Omental fat pad (tissue), 4 donors: Measurements from ENCODE around the gene PLAC9. TPM values are rescaled to one million over a fixed set of nuclear protein-coding genes. Genes with fewer than 3 reads are reported as not detected.

Source experiments
- ATAC-seq: fragments of 150-250 bp; one replicate; pipeline ENCODE4 v1.9.1; 2016; ENCODE audit warnings: mild to moderate bottlenecking, moderate library complexity; ENCODE audit not compliant: low FRiP score
- DNase-seq: peaks from one replicate; pipeline ENCODE4 v3.0.0-alpha.2; 2019; ENCODE audit warnings: low spot score
- CTCF ChIP-seq, 3 donors: fragments of 450-650 bp; IDR thresholded peaks; one replicate each; pipeline ENCODE4 v1.5.1; 2016 to 2017; ENCODE audit warnings: antibody characterized with exemption in 3 of 3, mild to moderate bottlenecking in 3 of 3, moderate library complexity in 2 of 3
- total RNA-seq, 4 donors: library from RNA; depleted of rRNA; stranded (reverse); fragments of >200 nt; gene quantifications; one replicate each; pipeline ENCODE4 v1.1.0, GENCODE V29; 2016

The PLAC9 gene
- total RNA-seq, 4 donors from 2014 or later: 18.0 to 116 (median 20.8) TPM

- no peak for TF ChIP-seq CTCF (IDR thresholded peaks at IDR 0.05)
- ATAC-seq (no peak), DNase-seq (no peak)
Measured at GRCh38 chr10:80173466-80173865, 40.9 kb downstream of the PLAC9 start.

- no peak for TF ChIP-seq CTCF (IDR thresholded peaks at IDR 0.05)
- ATAC-seq (no peak), DNase-seq (no peak)
Measured at GRCh38 chr10:80174641-80175395, 42.3 kb downstream of the PLAC9 start.

GRCh38 chr10:80176526-80176925 is 44.0 kb downstream of the PLAC9 start:
- no peak for DNase-seq
- TF ChIP-seq CTCF (IDR thresholded peaks at IDR 0.05): no peak

GRCh38 chr10:80177781-80178636 is 45.5 kb downstream of the PLAC9 start:
- TF ChIP-seq CTCF (IDR thresholded peaks at IDR 0.05): no peak
- peak; percentile 45 for ATAC-seq

More at GRCh38 chr10:80176526-80176925, 44.0 kb downstream of the PLAC9 start:
- ATAC-seq: no peak

GRCh38 chr10:80182986-80183385 is 50.5 kb downstream of the PLAC9 start:
- no peak for TF ChIP-seq CTCF (IDR thresholded peaks at IDR 0.05)
- DNase-seq: no peak
- no peak for ATAC-seq

More at GRCh38 chr10:80177781-80178636, 45.5 kb downstream of the PLAC9 start:
- no peak for DNase-seq

- no peak for ATAC-seq
- no peak for TF ChIP-seq CTCF (IDR thresholded peaks at IDR 0.05)
- no peak for DNase-seq
Measured at GRCh38 chr10:80183436-80183835, 50.9 kb downstream of the PLAC9 start.
